OCI-LY1 (cell line): Measurements from ENCODE around the gene MAPK10.

ENCODE experiments used
- H2AFZ ChIP-seq: fragments of 200-600 bp; sonication (generic), shearing (Covaris generic); 2 replicates; pipeline ENCODE4 v1.6.0; 2014; ENCODE audit warnings: antibody characterized with exemption, mild to moderate bottlenecking, low read length
- H3F3A ChIP-seq: fragments of 200-600 bp; sonication (generic), shearing (Covaris generic); 2 replicates; pipeline ENCODE4 v1.6.0; 2014; ENCODE audit warnings: mild to moderate bottlenecking, antibody characterized with exemption, low read length, moderate library complexity; ENCODE audit not compliant: insufficient read depth
- H3K27ac ChIP-seq: fragments of 200-600 bp; sonication (generic); 2 replicates; pipeline ENCODE4 v1.5.1; 2014; ENCODE audit warnings: low read length, mixed run types, mild to moderate bottlenecking, low read depth; ENCODE audit not compliant: poor library complexity, severe bottlenecking
- H3K27me3 ChIP-seq: fragments of 200-600 bp; sonication (generic); 2 replicates; pipeline ENCODE4 v1.6.0; 2014; ENCODE audit warnings: antibody characterized with exemption, mild to moderate bottlenecking, low read length, moderate library complexity; ENCODE audit not compliant: insufficient read depth
- H3K36me3 ChIP-seq: fragments of 200-600 bp; sonication (generic); 2 replicates; pipeline ENCODE4 v1.6.1; 2014; ENCODE audit warnings: mild to moderate bottlenecking, antibody characterized with exemption, low read length, moderate library complexity, mixed read lengths; ENCODE audit not compliant: insufficient read depth
- H3K4me1 ChIP-seq: fragments of 200-600 bp; sonication (generic); 2 replicates; pipeline ENCODE4 v1.5.1; 2014; ENCODE audit warnings: mild to moderate bottlenecking, low read length, moderate library complexity; ENCODE audit not compliant: insufficient read depth, severe bottlenecking
- H3K4me2 ChIP-seq: fragments of 200-600 bp; sonication (generic), shearing (Covaris generic); 2 replicates; pipeline ENCODE4 v1.6.1; 2014; ENCODE audit warnings: low read length
- H3K4me3 ChIP-seq: fragments of 200-600 bp; sonication (generic); 2 replicates; pipeline ENCODE4 v1.5.1; 2014; ENCODE audit warnings: low read length, low read depth, mild to moderate bottlenecking, mixed read lengths; ENCODE audit not compliant: poor library complexity, severe bottlenecking
- H3K79me2 ChIP-seq: fragments of 200-600 bp; shearing (Covaris generic); 2 replicates; pipeline ENCODE4 v1.6.1; 2016; ENCODE audit warnings: mixed run types, low read length, mixed read lengths; ENCODE audit not compliant: insufficient read depth
- H3K9ac ChIP-seq: fragments of 200-600 bp; sonication (generic), shearing (Covaris generic); 2 replicates; pipeline ENCODE4 v1.6.1; 2014; ENCODE audit warnings: mild to moderate bottlenecking, low read length, mixed read lengths
- H3K9me2 ChIP-seq: fragments of 200-600 bp; sonication (generic), shearing (Covaris generic); 2 replicates; pipeline ENCODE4 v1.6.1; 2014; ENCODE audit warnings: low read depth, mild to moderate bottlenecking, low read length, mixed read lengths
- H3K9me3 ChIP-seq: fragments of 200-600 bp; shearing (Covaris generic); 2 replicates; pipeline ENCODE4 v1.6.1; 2014; ENCODE audit warnings: low read length, mixed read lengths
- H4K20me1 ChIP-seq: fragments of 200-600 bp; sonication (generic), shearing (Covaris generic); 2 replicates; pipeline ENCODE4 v1.6.0; 2016; ENCODE audit warnings: mild to moderate bottlenecking, low read length; ENCODE audit not compliant: insufficient read depth
- EZH2 ChIP-seq: fragments of 200-600 bp; sonication (generic), shearing (Covaris generic); IDR thresholded peaks from 2 replicates; pipeline ENCODE4 v1.8.0; 2017; ENCODE audit warnings: borderline replicate concordance, mixed run types, mild to moderate bottlenecking, antibody characterized with exemption, low read length, moderate library complexity, mixed read lengths
- TF ChIP-seq, protein P1 (sequence below): fragments of 200-600 bp; sonication (generic), shearing (Covaris generic); IDR thresholded peaks from 2 replicates; pipeline ENCODE4 v1.5.1; 2017; ENCODE audit warnings: mild to moderate bottlenecking, antibody characterized with exemption, low read length, moderate library complexity, mixed read lengths

Gene MAPK10

GRCh38 chr4:86011117-86011516 lies 348.7 kb downstream of the MAPK10 start:
- H3F3A ChIP-seq = no peaks in the 10 kb centered on the region; the same call in 1 of the 2 replicates
- H3K9ac ChIP-seq = no peak overlapping the region
- H3K9me3 ChIP-seq = no peaks in the 10 kb centered on the region
- H3K4me2 ChIP-seq = no peak overlapping the region
- no peak overlapping the region for H2AFZ ChIP-seq
- no peaks in the 10 kb centered on the region for H3K27me3 ChIP-seq
- no peaks in the 10 kb centered on the region for H4K20me1 ChIP-seq
- H3K36me3 ChIP-seq = no peaks in the 10 kb centered on the region
- no peaks in the 10 kb centered on the region for H3K9me2 ChIP-seq
- no peaks in the 10 kb centered on the region for H3K79me2 ChIP-seq
- H3K27ac ChIP-seq = no peak overlapping the region
- TF ChIP-seq, protein P1, sequence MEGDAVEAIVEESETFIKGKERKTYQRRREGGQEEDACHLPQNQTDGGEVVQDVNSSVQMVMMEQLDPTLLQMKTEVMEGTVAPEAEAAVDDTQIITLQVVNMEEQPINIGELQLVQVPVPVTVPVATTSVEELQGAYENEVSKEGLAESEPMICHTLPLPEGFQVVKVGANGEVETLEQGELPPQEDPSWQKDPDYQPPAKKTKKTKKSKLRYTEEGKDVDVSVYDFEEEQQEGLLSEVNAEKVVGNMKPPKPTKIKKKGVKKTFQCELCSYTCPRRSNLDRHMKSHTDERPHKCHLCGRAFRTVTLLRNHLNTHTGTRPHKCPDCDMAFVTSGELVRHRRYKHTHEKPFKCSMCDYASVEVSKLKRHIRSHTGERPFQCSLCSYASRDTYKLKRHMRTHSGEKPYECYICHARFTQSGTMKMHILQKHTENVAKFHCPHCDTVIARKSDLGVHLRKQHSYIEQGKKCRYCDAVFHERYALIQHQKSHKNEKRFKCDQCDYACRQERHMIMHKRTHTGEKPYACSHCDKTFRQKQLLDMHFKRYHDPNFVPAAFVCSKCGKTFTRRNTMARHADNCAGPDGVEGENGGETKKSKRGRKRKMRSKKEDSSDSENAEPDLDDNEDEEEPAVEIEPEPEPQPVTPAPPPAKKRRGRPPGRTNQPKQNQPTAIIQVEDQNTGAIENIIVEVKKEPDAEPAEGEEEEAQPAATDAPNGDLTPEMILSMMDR = no peak
- no peak for TF ChIP-seq EZH2
- H3K4me3 ChIP-seq = no peak overlapping the region
- peaks cover 15% of the 10 kb centered on the region for H3K4me1 ChIP-seq

- Histone ChIP-seq H3K36me3 (peaks cover 22% of the 10 kb centered on the region), H3K4me1 (no peaks in the 10 kb centered on the region), H3K4me3 (no peak overlapping the region), H2AFZ (no peak overlapping the region), H3K27me3 (no peaks in the 10 kb centered on the region), H3K9me2 (no peaks in the 10 kb centered on the region), H3K9me3 (no peaks in the 10 kb centered on the region), H3F3A (no peaks in the 10 kb centered on the region), H3K79me2 (no peaks in the 10 kb centered on the region), H4K20me1 (no peaks in the 10 kb centered on the region), H3K9ac (no peak overlapping the region), H3K4me2 (no peak overlapping the region), H3K27ac (no peak overlapping the region)
- TF ChIP-seq EZH2 = no peak
- TF ChIP-seq, protein P1 = no peak
Observed at GRCh38 chr4:86007042-86007441, 352.8 kb downstream of the MAPK10 start.

DNA sequence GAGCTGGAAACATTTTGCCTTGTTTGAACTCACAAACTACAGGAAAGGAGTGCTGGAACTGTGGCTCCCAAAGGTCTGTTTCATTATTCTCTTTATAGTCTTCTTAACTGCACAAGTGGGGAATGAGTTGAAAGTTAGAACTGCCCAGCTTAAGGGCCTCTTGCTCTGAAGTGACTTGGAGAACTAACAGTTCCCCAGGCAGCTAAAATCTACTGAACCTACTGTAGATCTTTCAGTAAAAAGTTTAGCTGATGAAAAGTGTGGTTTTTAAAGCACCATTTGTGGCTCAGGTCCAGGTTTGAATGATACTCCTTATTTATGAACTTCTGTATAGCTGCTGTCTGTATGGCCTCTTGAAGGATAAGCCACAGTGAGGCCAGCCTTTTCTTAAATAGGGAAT lies 353.8 kb downstream of the MAPK10 start:
- Histone ChIP-seq H3K36me3 (peaks cover 31% of the 10 kb centered on the region), H3K27me3 (no peaks in the 10 kb centered on the region), H2AFZ (no peak overlapping the region), H3K4me3 (no peak overlapping the region), H3K9me2 (no peaks in the 10 kb centered on the region), H3K27ac (no peak overlapping the region), H3K79me2 (no peaks in the 10 kb centered on the region), H3F3A (no peaks in the 10 kb centered on the region), H3K4me1 (no peaks in the 10 kb centered on the region), H4K20me1 (no peaks in the 10 kb centered on the region), H3K4me2 (no peak overlapping the region), H3K9me3 (no peaks in the 10 kb centered on the region), H3K9ac (no peak overlapping the region)
- TF ChIP-seq, protein P1 = no peak
- no peak for TF ChIP-seq EZH2
